GM04503 (cell line): ENCODE results near the gene LNX1.

Experiments used
- DNase-seq: peaks from one replicate; pipeline ENCODE4 v3.0.0-alpha.2; 2012; ENCODE audit warnings: low read depth

Gene LNX1

GRCh38 chr4:53598901-53599300, 7.6 kb upstream of the LNX1 start:
- DNase-seq = no peak

- DNase-seq = no peak
These were observed 7.2 kb upstream of the LNX1 start for GRCh38 chr4:53598483-53598882.

GRCh38 chr4:53596901-53597300, 5.6 kb upstream of the LNX1 start:
- no peak for DNase-seq

- DNase-seq = no peak
These were observed 4.5 kb upstream of the LNX1 start for GRCh38 chr4:53595834-53596233.

- DNase-seq = no peak
These were observed 3.9 kb upstream of the LNX1 start for GRCh38 chr4:53595204-53595603.

- no peak for DNase-seq
These were observed 2.5 kb upstream of the LNX1 start for GRCh38 chr4:53593765-53594164.

- no peak for DNase-seq
These were observed 1.6 kb upstream of the LNX1 start for GRCh38 chr4:53592686-53593501.

- no peak for DNase-seq
These were observed 836 bp upstream of the LNX1 start for GRCh38 chr4:53592122-53592521.

- DNase-seq = no peak
These were observed 1.1 kb downstream of the LNX1 start for GRCh38 chr4:53590187-53590586.

GRCh38 chr4:53589511-53589910, 1.8 kb downstream of the LNX1 start:
- DNase-seq = no peak

GRCh38 chr4:53587135-53587534, 4.2 kb downstream of the LNX1 start:
- no peak for DNase-seq

GRCh38 chr4:53586121-53586816, 5.0 kb downstream of the LNX1 start:
- peak; percentile 82 for DNase-seq

- DNase-seq = no peak
These were observed 6.6 kb downstream of the LNX1 start for GRCh38 chr4:53584658-53585057.

- no peak for DNase-seq
These were observed 7.8 kb downstream of the LNX1 start for GRCh38 chr4:53583513-53583912.

- no peak for DNase-seq
These were observed 9.1 kb downstream of the LNX1 start for GRCh38 chr4:53582194-53582593.

- DNase-seq = no peak
These were observed 11.0 kb downstream of the LNX1 start for GRCh38 chr4:53580274-53580673.

- no peak for DNase-seq
These were observed 11.5 kb downstream of the LNX1 start for GRCh38 chr4:53579826-53580225.

GRCh38 chr4:53576676-53577372, 14.5 kb downstream of the LNX1 start:
- no peak for DNase-seq

GRCh38 chr4:53576071-53576617, 15.1 kb downstream of the LNX1 start:
- no peak for DNase-seq

- DNase-seq = no peak
These were observed 15.7 kb downstream of the LNX1 start for GRCh38 chr4:53575552-53575951.

GRCh38 chr4:53574528-53574927, 16.8 kb downstream of the LNX1 start:
- DNase-seq = no peak

GRCh38 chr4:53573696-53574095, 17.6 kb downstream of the LNX1 start:
- DNase-seq = no peak

- no peak for DNase-seq
These were observed 18.7 kb downstream of the LNX1 start for GRCh38 chr4:53572600-53572994.
